ENCODE measurements around the gene FAM234A.

FAM234A gene

DNA sequence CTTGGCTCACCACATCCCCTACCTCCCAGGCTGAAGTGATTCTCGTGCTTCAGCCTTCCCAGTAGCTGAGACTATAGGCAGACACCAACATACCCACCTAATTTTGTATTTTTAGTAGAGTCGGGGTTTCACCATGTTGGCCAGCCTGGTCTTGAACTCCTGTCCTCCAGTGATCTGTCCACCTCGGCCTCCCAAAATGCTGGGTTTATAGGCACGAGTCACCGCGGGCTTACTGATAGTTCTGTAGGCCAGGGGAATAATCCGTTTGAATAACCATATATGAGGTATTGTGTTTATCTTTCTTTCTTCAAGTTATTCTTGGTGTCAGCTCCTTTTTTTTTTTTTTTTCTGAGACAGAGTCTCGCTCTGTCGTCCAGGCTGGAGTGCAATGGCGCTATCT, 7.7 kb downstream of the FAM234A start:
- Histone ChIP-seq H3K9me3 (ENCODE audit: control insufficient read depth, low read length) (no peaks in the 10 kb centered on the region), H3K4me1 (no peaks in the 10 kb centered on the region), H2AFZ (no peak overlapping the region), H3K79me2 (peaks cover 25% of the 10 kb centered on the region), H3K27me3 (ENCODE audit: control insufficient read depth, insufficient read depth, low read length) (no peaks in the 10 kb centered on the region), H3K9ac (no peak overlapping the region), H3K27ac (no peak overlapping the region), H3K36me3 (ENCODE audit: control insufficient read depth, insufficient read depth, low read length) (no peaks in the 10 kb centered on the region), H3K4me2 (ENCODE audit: low read length) (no peak overlapping the region), H3K4me3 (ENCODE audit: low read depth, low read length) (no peak overlapping the region)
- TF ChIP-seq, protein P1, sequence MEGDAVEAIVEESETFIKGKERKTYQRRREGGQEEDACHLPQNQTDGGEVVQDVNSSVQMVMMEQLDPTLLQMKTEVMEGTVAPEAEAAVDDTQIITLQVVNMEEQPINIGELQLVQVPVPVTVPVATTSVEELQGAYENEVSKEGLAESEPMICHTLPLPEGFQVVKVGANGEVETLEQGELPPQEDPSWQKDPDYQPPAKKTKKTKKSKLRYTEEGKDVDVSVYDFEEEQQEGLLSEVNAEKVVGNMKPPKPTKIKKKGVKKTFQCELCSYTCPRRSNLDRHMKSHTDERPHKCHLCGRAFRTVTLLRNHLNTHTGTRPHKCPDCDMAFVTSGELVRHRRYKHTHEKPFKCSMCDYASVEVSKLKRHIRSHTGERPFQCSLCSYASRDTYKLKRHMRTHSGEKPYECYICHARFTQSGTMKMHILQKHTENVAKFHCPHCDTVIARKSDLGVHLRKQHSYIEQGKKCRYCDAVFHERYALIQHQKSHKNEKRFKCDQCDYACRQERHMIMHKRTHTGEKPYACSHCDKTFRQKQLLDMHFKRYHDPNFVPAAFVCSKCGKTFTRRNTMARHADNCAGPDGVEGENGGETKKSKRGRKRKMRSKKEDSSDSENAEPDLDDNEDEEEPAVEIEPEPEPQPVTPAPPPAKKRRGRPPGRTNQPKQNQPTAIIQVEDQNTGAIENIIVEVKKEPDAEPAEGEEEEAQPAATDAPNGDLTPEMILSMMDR (IDR thresholded peaks at IDR 0.05), result no peak

DNA sequence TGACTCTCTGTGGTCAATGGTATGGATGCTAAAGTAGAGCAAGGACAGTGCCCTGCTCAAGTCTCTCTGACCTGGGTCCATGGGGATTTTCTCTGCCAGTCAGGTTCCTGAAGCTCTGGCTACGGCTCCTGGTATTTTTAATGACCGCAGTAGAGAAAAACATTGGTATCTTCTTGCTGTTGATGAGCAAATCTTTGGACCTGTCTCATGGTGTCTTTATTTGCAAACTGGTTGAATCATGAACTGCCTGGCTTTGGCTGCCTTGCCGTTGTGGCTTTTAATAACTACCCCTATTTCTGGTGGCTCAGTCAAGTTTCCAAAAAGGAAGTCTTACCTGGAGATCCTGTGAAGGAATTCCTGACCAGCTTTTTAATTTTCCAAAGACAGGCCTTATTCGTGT, 8.7 kb downstream of the FAM234A start:
- H3K27me3 ChIP-seq (ENCODE audit: control insufficient read depth, insufficient read depth, low read length), result no peaks in the 10 kb centered on the region
- TF ChIP-seq, protein P1 (IDR thresholded peaks at IDR 0.05), result no peak
- peaks cover 22% of the 10 kb centered on the region for H3K79me2 ChIP-seq
- no peak overlapping the region for H3K4me3 ChIP-seq (ENCODE audit: low read depth, low read length)
- H3K9me3 ChIP-seq (ENCODE audit: control insufficient read depth, low read length), result no peaks in the 10 kb centered on the region
- H3K9ac ChIP-seq, result no peak overlapping the region
- H3K36me3 ChIP-seq (ENCODE audit: control insufficient read depth, insufficient read depth, low read length), result no peaks in the 10 kb centered on the region
- no peak overlapping the region for H2AFZ ChIP-seq
- H3K27ac ChIP-seq, result no peak overlapping the region
- no peaks in the 10 kb centered on the region for H3K4me1 ChIP-seq
- no peak overlapping the region for H3K4me2 ChIP-seq (ENCODE audit: low read length)

GRCh38 chr16:245105-245504, 10.5 kb downstream of the FAM234A start:
- no peak overlapping the region for H3K27ac ChIP-seq
- H3K4me3 ChIP-seq (ENCODE audit: low read depth, low read length), result no peak overlapping the region
- H3K9ac ChIP-seq, result no peak overlapping the region
- H3K4me1 ChIP-seq, result no peaks in the 10 kb centered on the region
- no peak overlapping the region for H2AFZ ChIP-seq
- TF ChIP-seq, protein P1 (IDR thresholded peaks at IDR 0.05), result no peak
- H3K4me2 ChIP-seq (ENCODE audit: low read length), result no peak overlapping the region
- H3K27me3 ChIP-seq (ENCODE audit: control insufficient read depth, insufficient read depth, low read length), result no peaks in the 10 kb centered on the region
- no peaks in the 10 kb centered on the region for H3K9me3 ChIP-seq (ENCODE audit: control insufficient read depth, low read length)
- peaks cover 23% of the 10 kb centered on the region for H3K79me2 ChIP-seq
- H3K36me3 ChIP-seq (ENCODE audit: control insufficient read depth, insufficient read depth, low read length), result no peaks in the 10 kb centered on the region

DNA sequence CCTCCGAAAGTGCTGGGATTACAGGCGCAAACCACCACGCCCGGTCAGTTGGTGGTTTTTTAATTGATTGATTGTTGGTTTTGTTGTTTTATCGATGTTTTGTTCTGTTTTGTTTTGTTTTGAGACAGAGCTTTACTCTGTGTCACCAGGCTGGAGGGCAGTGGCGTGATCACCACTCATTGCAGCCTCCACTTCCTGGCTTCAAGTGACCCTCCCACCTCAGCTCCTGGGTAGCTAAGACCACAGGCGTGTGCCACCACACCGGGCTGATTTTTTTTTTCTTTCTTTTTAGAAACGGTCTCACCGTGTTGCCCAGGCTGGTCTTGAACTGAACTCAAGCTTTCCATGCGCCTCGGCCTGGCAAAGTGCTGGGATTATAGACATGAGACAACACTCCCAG, 12.4 kb downstream of the FAM234A start:
- no peaks in the 10 kb centered on the region for H3K4me1 ChIP-seq
- no peaks in the 10 kb centered on the region for H3K27me3 ChIP-seq (ENCODE audit: control insufficient read depth, insufficient read depth, low read length)

DNA sequence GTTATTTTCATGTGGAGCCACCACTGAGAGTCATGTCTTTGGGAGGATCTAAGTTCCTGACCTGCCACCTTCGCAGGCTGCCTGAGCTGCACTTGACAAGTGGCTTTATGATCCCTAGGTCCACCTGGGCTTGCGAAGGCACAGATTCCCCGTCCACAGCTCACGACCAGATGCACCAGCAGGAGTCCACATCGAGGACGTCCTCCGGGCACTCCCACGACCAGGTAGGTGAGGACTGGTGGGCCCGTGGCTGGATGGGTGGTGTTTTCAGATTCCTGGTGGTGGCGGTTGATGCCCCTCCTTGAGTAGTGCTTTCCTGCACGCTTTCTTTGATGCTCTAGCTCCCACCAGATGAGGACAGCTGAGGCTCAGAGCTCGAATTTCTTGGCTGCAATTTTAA, 14.8 kb downstream of the FAM234A start:
- H3K4me3 ChIP-seq (ENCODE audit: low read depth, low read length), result no peak overlapping the region
- no peak overlapping the region for H3K9ac ChIP-seq
- no peaks in the 10 kb centered on the region for H3K36me3 ChIP-seq (ENCODE audit: control insufficient read depth, insufficient read depth, low read length)
- H3K4me1 ChIP-seq, result no peaks in the 10 kb centered on the region
- TF ChIP-seq, protein P1 (IDR thresholded peaks at IDR 0.05), result no peak
- no peak overlapping the region for H3K27ac ChIP-seq
- H3K4me2 ChIP-seq (ENCODE audit: low read length), result no peak overlapping the region
- no peak overlapping the region for H2AFZ ChIP-seq
- H3K9me3 ChIP-seq (ENCODE audit: control insufficient read depth, low read length), result no peaks in the 10 kb centered on the region
- peaks cover 16% of the 10 kb centered on the region for H3K79me2 ChIP-seq
- H3K27me3 ChIP-seq (ENCODE audit: control insufficient read depth, insufficient read depth, low read length), result no peaks in the 10 kb centered on the region

More for the DNA sequence above, 12.4 kb downstream of the FAM234A start:
- H3K9me3 ChIP-seq (ENCODE audit: control insufficient read depth, low read length), result no peaks in the 10 kb centered on the region
- TF ChIP-seq, protein P1 (IDR thresholded peaks at IDR 0.05), result no peak
- no peaks in the 10 kb centered on the region for H3K36me3 ChIP-seq (ENCODE audit: control insufficient read depth, insufficient read depth, low read length)
- peaks cover 16% of the 10 kb centered on the region for H3K79me2 ChIP-seq
- H3K4me3 ChIP-seq (ENCODE audit: low read depth, low read length), result no peak overlapping the region
- H2AFZ ChIP-seq, result no peak overlapping the region
- H3K4me2 ChIP-seq (ENCODE audit: low read length), result no peak overlapping the region
- H3K9ac ChIP-seq, result no peak overlapping the region
- no peak overlapping the region for H3K27ac ChIP-seq
